ENCODE measurements around the gene CSKMT. TPM values are rescaled to one million over a fixed set of nuclear protein-coding genes. Genes with fewer than 3 reads are reported as not detected.

Gene CSKMT
- total RNA-seq, 1 experiment from 2014 or later, result 49.2 TPM

GRCh38 chr11:62706850-62707247, 41.7 kb downstream of the CSKMT start:
- Mint-ChIP-seq H3K4me1 (peaks cover 39 to 44% of the 10 kb centered on the region in 2 experiments), H3K36me3 (ENCODE audit: insufficient read depth in 1 of 3, low read depth in 3 of 3) (peaks cover 21 to 36% (median 23%) of the 10 kb centered on the region in 3 experiments), H3K27me3 (ENCODE audit: low read depth) (no peaks in the 10 kb centered on the region)

More at GRCh38 chr11:62706850-62707247, 41.7 kb downstream of the CSKMT start:
- Histone ChIP-seq H3T11ph (ENCODE audit: low read length) (no peak overlapping the region), H4K5ac (ENCODE audit: insufficient read length, low read depth, low read length) (no peak overlapping the region), H2BK5ac (ENCODE audit: insufficient read length, low read length) (no peak overlapping the region), H3K23ac (ENCODE audit: insufficient read length, low read depth, low read length) (no peak overlapping the region), H2AK5ac (ENCODE audit: insufficient read length, low read length) (no peak overlapping the region), H3K56ac (ENCODE audit: insufficient read length, low read depth, low read length) (no peak overlapping the region), H3K14ac (ENCODE audit: insufficient read depth, low read length) (peak overlapping the region; percentile 20; the same call in 1 of the 2 replicates), H2BK12ac (ENCODE audit: insufficient read length, low read depth, low read length) (no peak overlapping the region), H3K9me3 (ENCODE audit: control insufficient read depth, low read depth, low read length) (no peaks in the 10 kb centered on the region), H4K8ac (replicated peaks; ENCODE audit: insufficient read length, low read depth, low read length) (no peak overlapping the region), H2BK120ac (ENCODE audit: low read depth, low read length, poor library complexity, severe bottlenecking) (no peak overlapping the region), H2BK20ac (ENCODE audit: low read depth, low read length, poor library complexity, severe bottlenecking) (no peak overlapping the region), H3K4me1 (ENCODE audit: insufficient read depth, low read length) (peaks cover 2% of the 10 kb centered on the region; the same call in 1 of the 2 replicates), H3K27ac (ENCODE audit: insufficient read length, low read depth, low read length) (no peak overlapping the region), H2AFZ (ENCODE audit: low read length) (no peak overlapping the region), H2BK15ac (ENCODE audit: low read depth, low read length) (no peak overlapping the region), H3K18ac (ENCODE audit: insufficient read length, low read depth, low read length) (no peak overlapping the region), H4K91ac (ENCODE audit: insufficient read length, low read depth, low read length) (no peak overlapping the region), H3K79me2 (ENCODE audit: insufficient read depth, low read length) (no peaks in the 10 kb centered on the region; the same call in 1 of the 2 replicates), H3K4me2 (ENCODE audit: insufficient read depth, insufficient read length, low read length) (peak overlapping the region; percentile 99), H3K9ac (ENCODE audit: extremely low read depth, insufficient read length, low read length) (peak overlapping the region; percentile 67), H3K4ac (ENCODE audit: low read depth, low read length) (no peak overlapping the region), H3K79me1 (ENCODE audit: insufficient read depth, low read depth, low read length, poor library complexity, severe bottlenecking) (no peaks in the 10 kb centered on the region), H3K23me2 (ENCODE audit: insufficient read length, low read depth, low read length, poor library complexity, severe bottlenecking) (peaks cover 28% of the 10 kb centered on the region), H4K20me1 (ENCODE audit: control insufficient read depth, insufficient read depth, insufficient read length) (no peaks in the 10 kb centered on the region), H3K27me3 (ENCODE audit: insufficient read depth, low read length) (no peaks in the 10 kb centered on the region)
- no CpG with 5 or more reads among the region's 8 CpGs for WGBS (ENCODE audit: extremely low coverage, insufficient read length, low lambda C conversion rate)
- TF ChIP-seq, protein P1, sequence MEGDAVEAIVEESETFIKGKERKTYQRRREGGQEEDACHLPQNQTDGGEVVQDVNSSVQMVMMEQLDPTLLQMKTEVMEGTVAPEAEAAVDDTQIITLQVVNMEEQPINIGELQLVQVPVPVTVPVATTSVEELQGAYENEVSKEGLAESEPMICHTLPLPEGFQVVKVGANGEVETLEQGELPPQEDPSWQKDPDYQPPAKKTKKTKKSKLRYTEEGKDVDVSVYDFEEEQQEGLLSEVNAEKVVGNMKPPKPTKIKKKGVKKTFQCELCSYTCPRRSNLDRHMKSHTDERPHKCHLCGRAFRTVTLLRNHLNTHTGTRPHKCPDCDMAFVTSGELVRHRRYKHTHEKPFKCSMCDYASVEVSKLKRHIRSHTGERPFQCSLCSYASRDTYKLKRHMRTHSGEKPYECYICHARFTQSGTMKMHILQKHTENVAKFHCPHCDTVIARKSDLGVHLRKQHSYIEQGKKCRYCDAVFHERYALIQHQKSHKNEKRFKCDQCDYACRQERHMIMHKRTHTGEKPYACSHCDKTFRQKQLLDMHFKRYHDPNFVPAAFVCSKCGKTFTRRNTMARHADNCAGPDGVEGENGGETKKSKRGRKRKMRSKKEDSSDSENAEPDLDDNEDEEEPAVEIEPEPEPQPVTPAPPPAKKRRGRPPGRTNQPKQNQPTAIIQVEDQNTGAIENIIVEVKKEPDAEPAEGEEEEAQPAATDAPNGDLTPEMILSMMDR (conservative IDR thresholded peaks at IDR 0.05), result no peak
- Mint-ChIP-seq H3K27ac (peak overlapping the region; percentile 90 to 97 (median 97)), H3K4me3 (peak overlapping the region; percentile 79 to 91), H3K9me3 (no peaks in the 10 kb centered on the region; a peak in 1 of 5 replicates)
- DNase-seq, result no peak
